Keratinocyte (primary cell): Measurements from ENCODE around the gene ENKD1.

Experiments
- EZH2 ChIP-seq: IDR thresholded peaks from one replicate; pipeline ENCODE4 v1.6.1; 2012; ENCODE audit warnings: inconsistent platforms, mild to moderate bottlenecking, low read length, moderate library complexity
- TF ChIP-seq, protein P1 (sequence below), 3 experiments: IDR thresholded peaks in 1 of 3; conservative IDR thresholded peaks in 1 of 3; optimal IDR thresholded peaks in 1 of 3; 2 replicates in 2 of 3; 3 replicates in 1 of 3; pipeline versions ENCODE3 to v1.5.1; 2011; ENCODE audit warnings: low read length in 3 of 3, mild to moderate bottlenecking in 3 of 3, moderate library complexity in 2 of 3, control low read depth in 1 of 3, inconsistent platforms in 1 of 3; ENCODE audit not compliant: insufficient read depth in 2 of 3; ENCODE audit errors: extremely low read depth in 1 of 3

DNA sequence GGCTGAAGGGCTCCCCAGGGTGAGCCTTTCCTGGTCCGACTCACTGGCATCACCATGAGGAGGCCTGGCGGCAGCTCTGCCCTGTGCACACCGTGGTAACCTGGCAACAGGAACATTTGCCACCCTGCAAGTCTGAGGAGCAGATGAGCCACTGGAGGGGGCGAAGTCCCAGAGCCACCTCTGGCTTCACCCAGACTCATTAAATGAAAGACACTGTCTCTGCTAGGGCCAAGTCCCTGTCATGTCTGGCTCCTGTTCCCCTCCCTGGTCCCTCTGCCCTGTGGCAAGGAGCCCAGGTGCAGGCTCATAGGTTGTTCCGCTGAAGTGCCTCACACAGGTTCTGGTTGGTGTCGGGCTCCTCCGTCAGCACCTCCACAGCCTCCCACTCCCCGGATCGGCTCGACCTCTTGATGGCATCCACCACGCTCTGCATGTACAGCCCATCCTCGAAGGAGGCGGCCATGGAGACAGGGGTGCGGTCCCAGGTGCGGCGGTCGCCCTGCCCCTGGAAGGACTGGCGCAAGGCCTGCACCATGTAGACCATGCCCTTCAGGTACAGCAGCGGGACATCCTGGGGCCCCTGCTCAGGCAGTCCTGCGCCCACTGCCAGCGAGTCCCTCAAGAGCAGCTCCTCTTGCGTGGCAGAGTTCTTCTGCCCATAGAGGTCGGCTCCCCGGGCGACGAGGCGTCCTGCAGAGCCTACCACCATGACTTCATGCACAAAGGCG, 8.5 kb upstream of the ENKD1 start:
- TF ChIP-seq, protein P1, sequence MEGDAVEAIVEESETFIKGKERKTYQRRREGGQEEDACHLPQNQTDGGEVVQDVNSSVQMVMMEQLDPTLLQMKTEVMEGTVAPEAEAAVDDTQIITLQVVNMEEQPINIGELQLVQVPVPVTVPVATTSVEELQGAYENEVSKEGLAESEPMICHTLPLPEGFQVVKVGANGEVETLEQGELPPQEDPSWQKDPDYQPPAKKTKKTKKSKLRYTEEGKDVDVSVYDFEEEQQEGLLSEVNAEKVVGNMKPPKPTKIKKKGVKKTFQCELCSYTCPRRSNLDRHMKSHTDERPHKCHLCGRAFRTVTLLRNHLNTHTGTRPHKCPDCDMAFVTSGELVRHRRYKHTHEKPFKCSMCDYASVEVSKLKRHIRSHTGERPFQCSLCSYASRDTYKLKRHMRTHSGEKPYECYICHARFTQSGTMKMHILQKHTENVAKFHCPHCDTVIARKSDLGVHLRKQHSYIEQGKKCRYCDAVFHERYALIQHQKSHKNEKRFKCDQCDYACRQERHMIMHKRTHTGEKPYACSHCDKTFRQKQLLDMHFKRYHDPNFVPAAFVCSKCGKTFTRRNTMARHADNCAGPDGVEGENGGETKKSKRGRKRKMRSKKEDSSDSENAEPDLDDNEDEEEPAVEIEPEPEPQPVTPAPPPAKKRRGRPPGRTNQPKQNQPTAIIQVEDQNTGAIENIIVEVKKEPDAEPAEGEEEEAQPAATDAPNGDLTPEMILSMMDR (optimal IDR thresholded peaks at IDR 0.05 in 1 of 3, IDR thresholded peaks at IDR 0.05 in 1 of 3, conservative IDR thresholded peaks at IDR 0.05 in 1 of 3; ENCODE audit: extremely low read depth in 1 of 3, insufficient read depth in 2 of 3, low read length in 3 of 3) = no peak
- no peak for TF ChIP-seq EZH2
